ENCODE results near the gene GMPPA.

DNA sequence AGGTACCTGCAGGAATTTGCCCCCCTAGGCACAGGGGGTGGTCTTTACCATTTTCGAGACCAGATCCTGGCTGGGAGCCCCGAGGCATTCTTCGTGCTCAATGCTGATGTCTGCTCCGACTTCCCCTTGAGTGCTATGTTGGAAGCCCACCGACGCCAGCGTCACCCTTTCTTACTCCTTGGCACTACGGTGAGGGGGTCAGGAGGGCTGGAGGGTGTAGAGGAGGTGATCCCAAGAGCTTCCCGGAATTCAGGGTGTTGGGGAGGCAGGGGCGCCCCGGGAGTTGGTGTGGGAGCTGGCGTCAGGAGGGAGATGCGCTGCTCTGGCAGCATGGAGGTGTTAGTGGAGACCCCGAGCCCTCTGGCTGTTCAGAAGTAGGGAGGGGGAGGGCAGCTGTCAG, 3.2 kb downstream of the GMPPA start:
- TF ChIP-seq, protein P1, sequence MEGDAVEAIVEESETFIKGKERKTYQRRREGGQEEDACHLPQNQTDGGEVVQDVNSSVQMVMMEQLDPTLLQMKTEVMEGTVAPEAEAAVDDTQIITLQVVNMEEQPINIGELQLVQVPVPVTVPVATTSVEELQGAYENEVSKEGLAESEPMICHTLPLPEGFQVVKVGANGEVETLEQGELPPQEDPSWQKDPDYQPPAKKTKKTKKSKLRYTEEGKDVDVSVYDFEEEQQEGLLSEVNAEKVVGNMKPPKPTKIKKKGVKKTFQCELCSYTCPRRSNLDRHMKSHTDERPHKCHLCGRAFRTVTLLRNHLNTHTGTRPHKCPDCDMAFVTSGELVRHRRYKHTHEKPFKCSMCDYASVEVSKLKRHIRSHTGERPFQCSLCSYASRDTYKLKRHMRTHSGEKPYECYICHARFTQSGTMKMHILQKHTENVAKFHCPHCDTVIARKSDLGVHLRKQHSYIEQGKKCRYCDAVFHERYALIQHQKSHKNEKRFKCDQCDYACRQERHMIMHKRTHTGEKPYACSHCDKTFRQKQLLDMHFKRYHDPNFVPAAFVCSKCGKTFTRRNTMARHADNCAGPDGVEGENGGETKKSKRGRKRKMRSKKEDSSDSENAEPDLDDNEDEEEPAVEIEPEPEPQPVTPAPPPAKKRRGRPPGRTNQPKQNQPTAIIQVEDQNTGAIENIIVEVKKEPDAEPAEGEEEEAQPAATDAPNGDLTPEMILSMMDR (conservative IDR thresholded peaks at IDR 0.05 in 1 of 2, IDR thresholded peaks at IDR 0.05 in 1 of 2; ENCODE audit: low read depth in 1 of 2, low read length in 2 of 2) = no peak
- no peak for TF ChIP-seq EZH2 (IDR thresholded peaks at IDR 0.05; ENCODE audit: low read length, missing control alignments)

Data from fibroblast of lung (primary cell).